NCI-H2107 treated with DMSO at 0.1 percent for 48 hours (cell line): ENCODE results near the gene TMED1.

Source experiments
- DNase-seq: peaks from one replicate; lab custom pipeline; 2025; ENCODE audit not compliant: unreplicated experiment; lab: John Stamatoyannopoulos, UW

The TMED1 gene

DNA sequence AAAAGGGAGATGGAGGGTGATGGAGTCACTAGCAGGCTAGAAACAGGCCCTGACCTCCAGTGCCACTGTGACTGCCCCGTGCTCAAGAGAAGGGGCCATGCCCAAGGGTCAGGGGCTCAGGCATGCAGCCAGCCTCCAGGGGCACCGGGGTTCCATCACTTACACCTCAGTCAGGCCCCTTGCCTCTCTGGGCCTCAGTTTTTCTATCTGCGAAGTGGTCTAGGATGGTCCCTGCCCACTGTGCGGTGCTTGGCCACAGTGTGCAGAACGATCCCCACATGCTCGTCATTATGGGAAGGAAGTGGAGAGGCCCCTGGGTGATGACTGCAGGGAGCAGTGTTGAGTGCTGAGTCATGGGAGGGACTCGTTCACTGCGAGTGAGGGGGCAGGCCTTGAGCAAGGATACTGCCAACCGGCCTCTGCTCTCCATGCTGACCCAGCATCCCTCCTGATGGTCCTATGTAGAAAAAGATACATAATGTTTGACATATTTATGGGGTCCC, 23.1 kb downstream of the TMED1 start:
- DNase-seq: no peak

DNA sequence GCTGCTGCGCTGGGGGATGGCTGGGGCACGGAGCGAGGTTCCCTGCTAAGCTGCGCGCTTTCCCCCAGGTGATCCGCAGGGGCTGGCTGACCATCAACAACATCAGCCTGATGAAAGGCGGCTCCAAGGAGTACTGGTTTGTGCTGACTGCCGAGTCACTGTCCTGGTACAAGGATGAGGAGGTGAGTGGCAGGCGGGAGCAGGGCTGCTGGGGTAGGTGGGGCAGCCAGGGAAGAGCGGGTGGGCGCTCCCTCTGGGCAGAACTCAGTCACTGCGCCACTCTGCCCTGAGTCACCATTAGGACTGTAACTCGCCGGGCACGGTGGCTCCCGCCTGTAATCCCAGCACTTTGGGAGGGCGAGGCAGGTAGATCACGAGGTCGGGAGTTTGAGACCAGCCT, 23.8 kb downstream of the TMED1 start:
- no peak for DNase-seq

- DNase-seq: no peak
Measured at GRCh38 chr19:10811391-10812111, 24.5 kb downstream of the TMED1 start.

GRCh38 chr19:10809651-10810285, 26.2 kb downstream of the TMED1 start:
- DNase-seq: no peak

GRCh38 chr19:10808937-10809649, 26.9 kb downstream of the TMED1 start:
- no peak for DNase-seq

GRCh38 chr19:10805758-10806247, 30.2 kb downstream of the TMED1 start:
- DNase-seq: no peak

- no peak for DNase-seq
Measured at GRCh38 chr19:10805065-10805757, 30.8 kb downstream of the TMED1 start.

DNA sequence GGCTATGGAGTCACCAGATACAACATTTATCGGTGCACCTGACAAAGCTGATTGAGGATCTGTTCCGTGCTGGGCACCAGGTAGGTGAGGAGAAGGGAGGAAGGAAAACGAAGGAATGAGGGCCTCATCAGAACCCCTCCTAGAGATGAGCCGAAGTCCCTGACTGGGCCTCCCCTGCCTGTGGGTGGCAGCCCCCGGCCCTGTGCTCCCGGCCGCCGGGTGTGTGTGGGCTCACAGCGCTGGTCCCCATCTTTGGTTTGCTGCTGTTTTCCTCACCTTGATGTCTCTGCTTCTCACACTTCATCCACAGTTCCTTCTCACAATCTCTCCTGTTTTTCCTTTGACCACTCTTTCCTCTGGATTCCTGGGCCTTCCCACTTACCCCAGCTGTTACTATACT, 32.8 kb downstream of the TMED1 start:
- no peak for DNase-seq

GRCh38 chr19:10802479-10802878, 33.5 kb downstream of the TMED1 start:
- DNase-seq: no peak

GRCh38 chr19:10800488-10800887, 35.5 kb downstream of the TMED1 start:
- no peak for DNase-seq

DNA sequence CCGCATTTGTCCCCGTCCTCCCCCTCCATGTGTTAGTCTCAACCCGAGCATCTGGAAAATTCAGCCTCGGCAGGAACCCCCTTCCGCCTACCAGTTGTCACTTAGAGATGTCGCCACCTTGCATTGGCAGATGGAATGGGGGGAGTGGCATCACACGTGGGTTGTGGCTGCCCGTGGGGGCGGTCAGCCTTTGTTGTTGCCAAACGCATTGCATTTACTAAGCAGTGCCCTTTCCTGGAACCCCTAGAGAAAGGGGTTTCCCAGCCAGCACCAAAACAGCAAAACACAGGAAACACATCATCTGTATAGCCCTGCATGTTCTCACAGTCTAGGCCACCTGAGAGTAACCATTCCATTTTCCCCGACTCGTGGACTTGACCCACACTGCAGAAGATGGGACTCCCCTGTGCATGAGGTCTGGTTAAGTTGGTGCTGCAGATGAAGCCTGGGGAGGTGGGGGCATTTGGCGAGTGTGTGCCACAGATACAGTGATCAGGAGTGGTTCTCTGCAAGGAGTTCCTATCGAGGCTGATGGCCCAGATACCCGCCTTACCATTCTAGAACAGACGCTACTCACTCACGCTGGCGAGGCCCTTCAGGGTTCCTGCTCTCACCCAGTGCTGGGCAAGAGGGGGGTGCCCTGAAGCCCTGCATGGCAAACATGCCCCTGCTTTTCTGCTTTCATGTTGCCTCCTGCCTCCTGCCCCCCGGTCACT, 38.3 kb downstream of the TMED1 start:
- no peak for DNase-seq

DNA sequence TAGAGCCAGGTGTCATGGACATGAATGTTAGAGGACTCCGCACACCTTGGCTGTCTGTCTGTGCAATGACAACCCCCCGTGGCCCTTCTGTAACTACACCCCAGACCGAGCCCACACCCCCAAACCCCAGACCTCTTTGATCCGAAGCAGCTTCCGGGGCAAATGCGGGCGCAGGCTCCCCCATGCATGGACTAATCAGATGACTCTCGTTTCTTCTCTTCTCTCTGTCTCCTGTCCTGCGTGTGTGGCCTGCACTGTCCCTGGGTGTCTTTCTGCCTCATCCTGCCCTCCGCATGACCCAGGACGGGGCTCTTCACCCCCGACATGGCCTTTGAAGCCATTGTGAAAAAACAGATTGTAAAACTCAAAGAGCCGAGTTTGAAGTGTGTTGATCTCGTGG, 38.9 kb downstream of the TMED1 start:
- no peak for DNase-seq

- no peak for DNase-seq
Measured at GRCh38 chr19:10796653-10797052, 39.4 kb downstream of the TMED1 start.

- no peak for DNase-seq
Measured at GRCh38 chr19:10789866-10790265, 46.1 kb downstream of the TMED1 start.

DNA sequence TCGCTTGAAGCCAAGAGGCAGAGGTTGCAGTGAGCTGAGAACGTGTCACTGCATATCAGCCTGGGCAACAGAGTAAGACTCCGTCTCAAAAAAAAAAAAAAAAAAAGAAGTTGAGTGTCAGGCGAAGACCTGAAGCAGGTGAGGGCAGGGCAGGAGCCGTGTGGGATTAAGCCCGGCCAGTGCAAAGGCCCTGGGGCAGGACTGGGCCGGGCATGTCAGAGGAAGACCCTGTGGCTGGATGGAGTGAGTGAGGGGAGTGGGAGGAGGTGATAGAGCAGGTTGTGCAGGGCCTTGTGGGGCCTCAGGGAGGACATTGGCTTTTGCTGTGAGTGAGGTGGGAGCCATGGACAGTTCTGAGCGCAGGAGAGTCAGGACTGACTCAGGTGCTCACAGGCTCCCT, 47.9 kb downstream of the TMED1 start:
- no peak for DNase-seq

- DNase-seq: no peak
Measured at GRCh38 chr19:10784257-10784656, 51.8 kb downstream of the TMED1 start.

- DNase-seq: no peak
Measured at GRCh38 chr19:10782795-10783194, 53.2 kb downstream of the TMED1 start.
